Measurements from ENCODE around the gene ARHGEF33.

Gene ARHGEF33

GRCh38 chr2:39017334-39017733 is 127.7 kb downstream of the ARHGEF33 start:
- no peak for DNase-seq (ENCODE audit: low read depth)

GRCh38 chr2:39018638-39019037 is 129.0 kb downstream of the ARHGEF33 start:
- no peak for DNase-seq (ENCODE audit: low read depth)

GRCh38 chr2:39020383-39020782 is 130.7 kb downstream of the ARHGEF33 start:
- no peak for DNase-seq (ENCODE audit: low read depth)

- no peak for DNase-seq (ENCODE audit: low read depth)
These were observed 133.1 kb downstream of the ARHGEF33 start for GRCh38 chr2:39022642-39023235.

- no peak for DNase-seq (ENCODE audit: low read depth)
These were observed 134.0 kb downstream of the ARHGEF33 start for GRCh38 chr2:39023649-39024048.

- no peak for DNase-seq (ENCODE audit: low read depth)
These were observed 135.2 kb downstream of the ARHGEF33 start for GRCh38 chr2:39024833-39025232.

Data from stimulated activated CD8-positive, alpha-beta memory T cell treated with anti-CD3 and anti-CD28 coated beads, Interleukin-15, amount 100 ng/mL, for 24 hours (primary cell).